Stimulated activated CD8-positive, alpha-beta memory T cell treated with anti-CD3 and anti-CD28 coated beads, Interleukin-15, amount 100 ng/mL, for 24 hours (primary cell): ENCODE results near the gene KIF6.
A peak's percentile ranks its signal among the peaks of the same experiment; 100 is the strongest.

Experiments
- DNase-seq: peaks from one replicate; pipeline ENCODE4 v3.0.0-alpha.2; 2020; ENCODE audit warnings: low read depth

The KIF6 gene

DNA sequence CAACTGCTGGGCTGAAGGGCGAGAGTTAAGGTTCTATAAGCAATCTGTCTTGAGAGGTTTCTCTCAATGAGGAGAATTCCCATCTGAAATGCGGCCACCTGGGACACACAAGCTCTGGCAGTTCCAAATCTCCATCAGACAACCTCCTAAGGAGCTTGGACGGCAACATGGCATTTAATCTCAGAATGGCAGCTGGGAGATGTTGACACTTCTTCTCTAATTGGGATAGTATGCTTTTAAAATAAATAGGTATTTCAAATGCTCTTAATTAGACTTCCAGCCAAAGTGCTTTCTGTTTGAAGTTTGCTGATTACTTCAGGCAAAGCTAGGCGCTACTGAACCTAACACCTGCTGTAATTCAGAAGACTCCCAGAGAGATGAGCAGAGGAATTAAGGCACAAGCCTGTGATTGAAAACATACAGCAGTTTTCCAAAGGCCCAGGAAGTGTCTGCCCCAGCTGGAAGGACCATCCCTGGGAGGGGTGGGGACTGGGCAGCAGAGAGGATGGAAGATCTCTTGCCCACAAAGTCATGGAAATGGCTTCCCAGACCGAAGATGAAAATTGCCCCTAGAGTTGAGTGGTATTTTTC lies 343.6 kb downstream of the KIF6 start:
- no peak for DNase-seq

DNA sequence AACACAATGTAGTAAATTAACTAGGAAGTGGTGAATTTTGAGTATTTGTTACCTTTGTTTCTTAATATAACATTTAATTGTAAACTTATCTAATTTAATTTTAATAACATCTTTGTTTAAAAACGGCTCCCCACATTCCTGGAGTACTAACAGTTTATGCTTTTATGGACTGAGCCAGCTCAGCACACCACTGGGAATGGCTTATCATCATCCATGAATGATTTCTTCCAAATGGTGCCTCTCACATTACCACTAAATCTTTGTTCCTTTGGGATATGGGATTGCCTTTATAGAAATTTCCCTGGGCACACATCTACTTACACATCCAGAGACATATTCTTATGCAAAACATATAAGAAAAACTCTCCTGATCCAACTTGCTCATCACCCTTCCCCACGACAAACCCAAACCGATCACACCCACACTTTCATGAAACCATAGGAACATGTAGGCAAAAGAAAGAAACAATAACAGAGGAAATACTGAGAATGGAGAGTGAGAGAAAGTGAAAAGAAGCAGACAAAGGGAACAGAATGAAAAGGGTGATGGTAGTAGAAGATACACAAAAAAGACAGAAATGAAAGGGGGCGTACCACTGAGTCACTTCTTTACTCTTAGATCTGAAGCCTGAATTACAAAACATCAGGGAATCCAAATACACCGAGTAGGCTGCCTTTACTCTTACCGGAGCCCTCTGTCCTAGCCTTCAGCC lies 344.2 kb downstream of the KIF6 start:
- no peak for DNase-seq

DNA sequence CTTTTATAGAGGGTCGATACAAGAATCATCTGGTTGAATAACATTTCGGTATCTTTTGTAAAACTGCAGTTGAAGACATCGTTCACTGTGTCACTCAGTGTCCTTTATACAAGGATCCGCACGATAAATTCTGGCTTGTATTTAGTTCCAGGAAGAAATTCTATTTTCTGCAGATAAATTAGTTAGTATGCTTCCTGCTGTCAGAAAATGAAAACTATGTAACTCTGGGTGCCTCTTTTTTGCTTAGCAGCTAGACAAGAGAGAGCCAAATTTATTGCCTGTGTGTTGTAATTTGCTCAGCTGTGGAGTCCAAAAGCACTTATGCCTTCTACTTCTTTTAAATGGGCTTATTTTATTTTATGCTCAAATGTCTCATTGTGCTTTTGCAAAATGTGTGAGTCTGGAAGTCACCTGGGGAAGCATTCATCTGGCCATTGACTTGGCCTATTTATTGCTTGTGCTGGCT lies 346.2 kb downstream of the KIF6 start:
- DNase-seq, result no peak

DNA sequence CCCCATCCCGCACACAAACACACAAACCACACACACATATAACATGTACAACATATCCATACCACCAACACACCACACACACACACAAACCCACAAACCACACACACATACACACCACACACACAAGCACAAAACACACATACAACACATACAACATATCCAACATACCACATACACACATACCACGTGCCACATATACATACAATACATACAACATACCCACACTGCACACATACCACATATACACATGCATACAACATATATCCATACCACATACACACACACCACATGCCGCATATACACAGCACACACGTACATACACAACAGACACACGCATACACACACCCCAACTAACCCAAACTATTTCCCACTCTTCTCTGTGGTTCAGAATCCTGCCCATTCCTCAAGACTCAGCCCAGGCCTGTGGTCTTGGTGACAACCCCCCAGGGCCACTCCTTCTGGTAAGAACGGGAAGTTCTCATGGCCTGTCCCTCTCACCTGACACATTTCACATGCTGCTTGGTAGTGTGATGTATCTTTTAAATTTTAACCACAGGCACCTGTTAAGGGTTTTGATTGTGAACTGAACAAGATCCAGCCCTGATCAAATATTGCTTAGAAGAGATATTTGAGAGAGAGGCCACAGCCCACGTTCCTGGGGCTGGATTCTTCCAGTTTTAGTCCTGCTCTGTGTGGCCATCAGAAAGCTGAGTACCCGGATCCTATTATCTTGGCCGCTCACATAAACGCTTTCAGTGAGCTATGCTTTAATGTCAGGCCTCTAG lies 346.8 kb downstream of the KIF6 start:
- DNase-seq, result no peak

DNA sequence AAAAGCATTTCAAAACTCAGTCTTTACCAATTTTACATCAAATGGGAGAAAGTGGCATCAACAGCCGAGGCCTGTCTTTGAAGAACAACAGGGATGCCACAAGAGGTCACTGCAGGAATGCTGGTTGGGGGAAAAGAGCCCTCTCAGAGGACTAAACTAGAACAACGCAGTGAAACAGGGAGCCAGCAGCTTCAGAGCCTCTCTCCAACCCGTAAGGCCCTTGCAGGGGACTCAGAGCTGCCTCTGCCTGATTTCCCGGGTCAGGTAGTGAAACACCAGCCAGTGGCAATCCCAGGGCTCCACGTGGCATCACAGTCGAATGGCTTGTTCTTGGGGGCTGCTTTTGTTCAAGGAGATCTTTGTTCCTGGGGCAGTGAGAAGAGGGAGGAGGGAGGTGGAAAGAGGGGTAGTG lies 347.7 kb downstream of the KIF6 start:
- DNase-seq, result no peak

DNA sequence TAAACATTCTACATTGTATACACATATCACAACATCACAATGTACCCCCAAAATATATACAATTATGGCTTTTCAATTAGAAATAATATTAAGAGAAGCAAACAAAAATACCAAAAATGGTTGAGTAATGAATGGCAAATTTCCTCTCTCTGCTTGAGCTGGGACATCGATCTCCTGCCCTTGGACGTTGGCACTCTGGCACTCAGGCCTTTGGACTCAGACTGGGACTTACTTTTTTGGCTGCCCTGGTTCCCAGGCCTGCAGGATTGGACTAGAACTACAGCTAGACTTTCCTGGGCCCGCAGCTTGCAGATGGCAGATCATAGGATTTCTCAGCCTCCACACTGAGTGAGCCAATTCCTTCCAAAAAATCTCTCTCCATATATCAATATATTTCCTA lies 349.8 kb downstream of the KIF6 start:
- no peak for DNase-seq

DNA sequence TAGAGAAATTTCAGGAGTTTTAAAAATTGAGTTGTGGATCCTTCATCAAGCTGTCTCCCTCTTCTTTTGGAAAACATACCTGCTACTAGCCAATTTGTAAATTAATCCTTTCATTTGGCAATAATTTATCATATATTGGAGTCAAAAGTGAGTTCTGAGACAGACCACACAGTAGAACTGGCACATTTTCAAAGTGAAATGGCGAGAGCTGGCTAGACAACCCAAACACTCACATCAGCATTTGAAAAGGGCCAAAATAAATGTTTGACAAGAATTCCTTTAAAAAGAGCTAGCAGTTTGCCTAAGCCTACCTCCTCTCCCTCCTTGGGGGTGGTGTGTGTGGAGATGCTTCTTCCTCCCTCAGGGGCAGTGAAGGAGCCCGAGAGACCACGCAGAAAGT lies 354.8 kb downstream of the KIF6 start:
- DNase-seq, result no peak

DNA sequence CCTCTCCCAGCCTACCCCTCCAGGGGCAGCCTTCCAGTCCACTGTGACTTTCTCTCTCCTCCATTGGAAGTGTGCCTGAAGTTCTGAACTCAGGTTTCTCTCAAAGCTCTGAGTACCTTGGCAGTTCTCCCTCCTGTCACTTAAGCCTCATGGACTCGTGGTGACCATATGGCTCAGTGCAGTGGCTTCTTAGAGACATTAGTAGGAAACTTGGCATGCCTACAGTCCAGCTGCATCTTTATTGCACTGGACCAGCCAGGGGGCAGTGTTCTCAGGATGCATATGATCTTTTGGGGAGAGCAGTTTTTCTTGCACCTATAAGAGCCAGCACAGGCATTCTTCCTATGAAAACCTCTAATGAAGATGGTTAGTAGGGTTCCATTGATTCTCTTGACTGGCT lies 355.2 kb downstream of the KIF6 start:
- no peak for DNase-seq

DNA sequence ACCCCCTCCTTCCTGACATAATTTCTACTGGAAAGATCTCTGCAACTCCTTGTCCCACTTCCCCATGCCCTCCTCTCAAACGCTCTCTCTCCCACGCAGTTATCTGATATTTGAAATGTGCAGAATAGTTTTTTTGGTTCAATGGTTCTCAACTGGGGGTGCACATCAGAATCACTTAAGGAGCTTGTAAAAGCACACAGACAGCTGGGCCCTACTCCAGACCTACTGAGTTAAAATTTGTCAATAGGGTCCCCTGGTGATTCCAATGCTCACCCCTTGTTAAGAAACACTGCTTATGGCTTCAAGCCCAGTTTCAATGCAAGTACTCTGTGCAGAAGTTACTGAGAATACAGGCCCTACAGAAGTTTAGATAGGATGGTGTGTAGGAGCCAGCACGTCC lies 357.5 kb downstream of the KIF6 start:
- no peak for DNase-seq

DNA sequence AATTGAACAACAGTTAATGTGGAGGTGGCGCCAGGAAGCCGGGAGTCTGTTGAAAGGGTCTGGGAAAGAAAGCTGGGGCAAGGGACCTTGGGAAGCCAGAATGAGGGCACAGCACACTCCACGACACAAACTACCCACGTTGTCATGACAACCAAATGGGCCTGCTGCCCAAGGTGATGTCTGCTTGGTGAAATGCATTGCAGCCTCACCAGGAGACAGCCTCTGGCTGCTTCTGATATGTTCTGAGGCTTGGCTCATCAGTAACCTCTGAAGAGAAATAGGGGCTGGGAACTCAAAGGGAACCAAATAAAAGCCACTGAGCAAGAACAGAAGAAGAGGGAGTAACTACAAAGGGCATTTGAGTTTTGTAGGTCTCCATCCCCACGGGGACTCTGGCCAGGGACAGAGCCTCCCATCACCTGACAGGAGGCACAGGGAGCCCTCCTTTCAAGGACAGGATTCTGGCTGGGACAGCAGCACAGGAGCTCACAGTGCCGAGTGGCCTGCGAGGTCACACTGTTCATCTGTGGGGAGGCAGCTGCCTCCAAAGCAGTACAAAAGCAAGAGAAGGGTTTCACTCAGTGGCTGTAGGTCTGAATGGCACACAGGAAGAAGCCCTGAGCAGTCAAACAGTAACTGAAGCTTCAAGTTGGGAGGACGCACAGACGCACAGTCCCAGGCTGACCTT lies 358.1 kb downstream of the KIF6 start:
- no peak for DNase-seq

DNA sequence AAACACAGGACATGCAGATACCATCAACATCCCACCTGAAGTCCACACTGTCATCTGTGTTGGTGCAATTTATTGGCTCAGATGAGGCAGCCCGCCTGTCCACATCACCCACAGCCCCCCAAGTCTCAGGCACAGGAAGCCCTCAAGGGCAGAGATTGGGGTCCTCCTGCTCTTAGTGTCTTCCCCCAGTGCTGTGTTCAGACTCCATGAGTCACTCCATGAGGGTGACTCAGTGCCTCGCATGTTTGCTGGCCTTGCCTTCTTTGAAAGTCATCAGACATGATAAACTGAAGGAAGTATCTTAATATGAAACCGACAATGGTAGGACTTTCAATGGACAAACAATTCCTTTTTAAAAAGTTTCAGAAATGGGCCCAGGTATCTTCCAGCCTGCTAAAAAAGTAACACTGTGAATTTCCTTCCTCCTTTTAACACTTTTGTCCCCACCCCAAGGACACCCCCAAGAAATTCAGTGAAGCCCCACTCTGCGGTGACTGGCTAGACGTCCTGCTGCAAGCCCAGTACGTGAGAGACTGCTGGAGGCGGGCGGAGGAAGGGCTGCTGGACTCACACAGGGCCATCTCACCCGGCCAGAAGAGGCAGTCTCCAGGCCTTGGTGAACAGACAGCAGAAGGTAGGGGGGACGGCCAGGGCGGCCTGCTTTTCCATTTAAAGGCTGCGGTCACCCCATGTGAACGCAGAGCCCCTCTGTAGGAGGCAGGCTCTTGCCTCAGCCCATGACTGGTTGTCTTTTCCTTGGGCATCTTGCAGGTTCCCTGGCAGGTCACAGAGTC lies 359.7 kb downstream of the KIF6 start:
- no peak for DNase-seq

DNA sequence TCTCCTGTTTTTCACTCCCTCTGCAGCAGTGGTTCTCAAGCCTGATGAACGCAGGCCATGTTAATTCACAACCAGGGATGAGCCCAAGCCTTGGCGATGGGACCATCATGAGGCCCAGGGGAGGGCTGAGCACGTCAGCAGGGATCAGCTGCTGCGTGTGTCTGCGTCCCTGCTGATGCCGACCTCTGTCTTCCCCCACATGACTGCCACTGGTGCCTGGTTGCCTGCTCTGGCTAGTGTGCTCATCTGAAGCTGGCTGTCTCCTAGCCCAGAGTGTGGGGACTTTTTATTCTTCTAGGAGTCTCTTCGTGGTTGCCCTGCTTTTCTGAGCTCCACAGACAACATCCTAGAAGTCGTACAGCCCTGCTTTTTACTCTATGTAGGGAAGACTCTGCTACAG lies 361.9 kb downstream of the KIF6 start:
- DNase-seq, result no peak

DNA sequence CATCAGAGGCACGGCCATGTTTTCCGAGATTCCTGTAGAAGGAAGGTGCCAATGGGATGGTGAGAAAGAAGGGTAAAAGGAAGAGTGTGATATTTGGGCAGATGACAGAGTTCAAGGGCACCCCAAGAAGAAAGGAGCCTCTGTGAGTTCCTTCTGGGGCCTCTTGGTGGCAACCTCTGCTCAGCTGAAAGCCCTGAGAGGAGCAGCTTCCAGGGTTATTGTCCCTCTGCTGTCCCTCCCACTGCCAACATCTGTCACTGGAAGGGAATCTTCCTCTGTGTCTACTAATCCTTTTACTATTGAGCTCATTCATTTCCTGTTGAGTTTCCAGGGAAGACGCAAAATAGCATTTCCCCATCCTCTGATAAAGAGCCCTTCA lies 362.7 kb downstream of the KIF6 start:
- DNase-seq, result no peak

DNA sequence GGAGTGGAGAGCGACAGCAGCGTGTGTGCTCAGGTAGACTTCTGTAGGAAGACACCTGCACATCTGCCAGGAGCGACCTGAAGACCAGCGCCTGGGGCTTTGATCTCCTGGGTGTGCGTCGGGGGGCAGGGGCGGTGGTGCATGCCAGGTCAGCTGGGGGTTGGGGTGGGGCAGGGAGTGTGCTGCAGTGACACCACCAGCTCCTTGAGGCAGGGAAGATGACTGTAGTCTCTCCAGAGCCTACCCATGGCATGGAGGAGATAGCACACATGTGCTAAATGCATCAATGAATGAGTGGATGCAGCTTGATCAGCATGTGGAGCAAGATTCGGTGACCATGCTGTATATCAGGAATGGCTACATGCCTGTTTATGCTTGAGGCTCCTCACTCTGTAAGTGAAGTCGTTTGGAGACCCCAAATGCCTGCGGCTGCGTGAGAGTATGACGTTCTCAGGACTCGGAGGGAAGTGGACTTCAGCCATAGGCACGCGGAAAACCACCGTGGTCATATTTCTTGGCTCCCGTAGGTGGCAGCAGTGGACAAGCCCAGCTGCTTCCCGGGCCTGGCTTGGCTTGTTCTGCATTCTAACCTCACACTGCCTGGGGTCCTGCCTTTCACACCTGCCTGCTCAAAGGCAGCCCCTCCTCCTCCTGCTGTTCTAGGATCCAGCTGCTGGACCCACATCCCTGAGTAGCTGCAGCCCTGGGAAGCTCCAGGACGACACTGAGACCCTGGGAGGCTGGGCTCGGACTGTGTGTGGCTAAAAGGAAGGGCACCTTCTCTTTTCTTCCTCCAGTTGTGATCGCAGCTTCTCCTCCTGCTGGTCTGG lies 363.3 kb downstream of the KIF6 start:
- peak; percentile 18 for DNase-seq

DNA sequence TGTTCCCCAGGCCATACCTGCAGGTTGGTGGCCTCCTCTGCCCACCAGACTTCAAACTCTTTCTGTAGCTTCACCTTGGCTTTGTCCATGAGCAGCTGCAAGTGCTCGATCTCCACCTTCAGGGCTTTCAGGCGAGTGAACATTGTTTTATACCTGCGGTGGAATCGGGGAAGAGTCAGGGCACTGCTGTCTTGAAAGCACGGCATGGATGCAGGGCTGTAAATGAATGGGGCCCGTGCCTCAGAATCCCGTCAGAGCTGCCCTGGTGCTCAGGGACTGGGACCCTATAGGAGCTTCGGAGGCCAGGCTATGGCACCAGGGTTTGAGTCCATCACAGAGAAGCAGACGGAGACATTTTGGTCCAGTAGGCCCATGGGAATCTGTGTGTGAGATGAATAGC lies 364.8 kb downstream of the KIF6 start:
- DNase-seq, result no peak

DNA sequence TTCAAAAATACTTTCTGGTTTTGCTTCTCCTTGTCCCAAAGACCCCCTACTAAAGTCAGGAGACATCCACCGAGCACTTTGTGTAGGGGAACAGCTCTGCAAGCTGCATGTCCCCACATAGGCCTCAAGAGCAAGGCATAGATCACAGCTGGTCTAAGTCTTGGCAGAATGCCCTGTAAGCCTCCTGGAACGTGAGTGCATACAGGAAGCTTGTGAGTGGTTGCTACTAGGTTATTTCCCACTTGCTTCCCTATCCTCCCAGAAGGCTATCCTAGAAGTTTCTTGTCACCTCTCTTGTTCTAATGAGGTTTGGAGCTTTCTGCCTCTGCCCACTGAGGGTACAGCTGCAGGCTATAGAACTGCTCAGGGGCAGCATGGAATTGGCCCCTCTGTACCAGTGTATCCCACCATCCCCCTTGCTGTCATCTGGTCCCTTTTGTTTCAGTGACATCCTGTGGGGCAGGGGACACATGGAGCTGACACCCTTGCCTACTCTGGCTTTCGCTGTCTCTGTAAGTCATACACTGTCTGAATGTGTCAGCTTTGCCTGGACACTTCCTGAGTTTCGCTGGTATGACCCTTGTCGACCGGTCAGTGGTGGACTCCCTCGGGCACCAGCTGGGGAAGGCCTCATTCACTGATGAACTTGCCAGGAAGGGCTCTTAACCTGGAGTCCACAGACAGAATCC lies 367.1 kb downstream of the KIF6 start:
- DNase-seq, result no peak

DNA sequence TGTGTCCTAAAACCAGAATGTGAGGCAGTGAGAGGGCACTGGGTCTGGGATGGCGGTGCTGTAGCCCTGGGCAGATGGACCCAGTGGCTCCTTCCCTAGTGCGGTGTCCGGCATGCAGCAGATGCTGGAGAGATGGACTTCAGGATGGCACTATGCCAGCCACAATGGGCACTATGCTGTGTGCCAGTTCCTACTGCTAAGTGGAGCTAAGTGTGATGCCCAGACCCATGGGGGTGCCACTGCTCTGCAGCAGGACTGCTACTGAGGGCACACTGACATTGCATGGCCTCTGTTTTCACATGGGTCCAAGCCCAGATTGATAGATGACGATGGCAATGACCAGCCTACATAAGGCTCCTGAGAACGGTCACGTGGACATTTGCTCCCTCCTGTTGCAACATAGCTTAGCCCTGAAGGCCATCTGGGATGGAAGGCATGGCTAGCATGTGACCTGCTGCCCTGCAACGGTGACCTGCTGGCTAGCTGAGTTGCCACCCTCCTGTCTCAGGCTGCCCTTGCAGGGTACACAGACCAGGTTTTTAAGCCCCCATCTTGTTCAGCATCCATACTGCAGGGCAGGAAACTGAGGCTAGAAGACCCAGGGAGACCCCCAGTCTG lies 371.4 kb downstream of the KIF6 start:
- DNase-seq, result no peak

DNA sequence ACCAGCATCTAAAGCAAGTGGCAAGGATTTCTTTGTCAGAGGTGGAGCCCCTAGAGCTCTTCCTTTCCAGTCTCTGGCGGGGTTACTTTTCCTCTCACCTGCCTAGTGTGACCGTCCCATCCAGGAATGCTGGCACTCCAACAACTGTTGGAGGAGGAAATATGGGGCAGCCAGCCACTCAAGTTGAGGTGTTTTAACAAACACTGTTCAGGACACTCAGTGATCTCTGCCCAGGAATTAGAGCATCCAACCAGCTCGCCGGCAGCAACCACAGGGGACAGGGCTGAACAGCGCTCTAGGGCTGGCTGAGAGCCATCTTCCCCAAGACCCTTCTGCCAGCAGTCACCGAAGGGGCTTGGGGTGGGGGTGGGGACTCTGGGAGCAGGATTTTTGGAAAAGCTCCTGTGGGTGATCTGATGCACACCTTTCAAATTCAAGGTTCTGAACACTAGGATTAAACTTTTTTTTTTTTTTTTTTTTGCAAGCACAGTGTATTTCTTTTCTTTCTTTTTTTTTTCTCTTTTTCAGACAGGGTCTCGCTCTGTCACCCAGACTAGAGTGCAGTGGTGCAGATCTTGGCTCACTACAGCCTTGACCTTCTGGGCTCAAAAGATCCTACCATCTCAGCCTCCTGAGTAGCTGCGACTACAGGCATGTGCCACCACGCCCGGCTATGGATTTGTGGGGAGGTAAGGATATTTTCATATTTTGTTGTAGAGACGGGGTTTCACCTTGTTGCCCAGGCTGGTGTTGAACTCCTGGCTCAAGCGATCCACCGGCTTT lies 374.3 kb downstream of the KIF6 start:
- DNase-seq, result no peak

DNA sequence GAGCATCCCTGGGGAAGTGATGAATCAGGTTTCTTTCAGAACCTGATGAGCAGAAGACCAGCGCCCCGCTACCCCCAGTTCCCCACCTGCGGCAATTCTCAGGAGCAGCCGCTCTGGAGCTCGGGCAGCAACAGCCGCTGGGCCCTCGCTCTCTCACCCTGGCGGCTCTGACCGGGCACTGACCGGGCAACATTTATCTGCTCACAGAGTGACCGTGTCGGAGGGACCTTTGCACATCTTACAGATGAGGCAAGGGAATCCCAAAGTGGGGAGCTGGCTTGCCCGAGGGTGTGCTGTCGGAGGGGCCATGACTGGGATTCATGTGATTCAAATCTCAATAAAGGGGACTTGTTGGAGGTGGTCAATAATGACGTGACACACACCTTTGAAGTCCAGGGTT lies 376.5 kb downstream of the KIF6 start:
- no peak for DNase-seq
